ENCODE data around the gene ZNF26. TPM values are rescaled to one million over a fixed set of nuclear protein-coding genes. Genes with fewer than 3 reads are reported as not detected.

Gene ZNF26, protein sequence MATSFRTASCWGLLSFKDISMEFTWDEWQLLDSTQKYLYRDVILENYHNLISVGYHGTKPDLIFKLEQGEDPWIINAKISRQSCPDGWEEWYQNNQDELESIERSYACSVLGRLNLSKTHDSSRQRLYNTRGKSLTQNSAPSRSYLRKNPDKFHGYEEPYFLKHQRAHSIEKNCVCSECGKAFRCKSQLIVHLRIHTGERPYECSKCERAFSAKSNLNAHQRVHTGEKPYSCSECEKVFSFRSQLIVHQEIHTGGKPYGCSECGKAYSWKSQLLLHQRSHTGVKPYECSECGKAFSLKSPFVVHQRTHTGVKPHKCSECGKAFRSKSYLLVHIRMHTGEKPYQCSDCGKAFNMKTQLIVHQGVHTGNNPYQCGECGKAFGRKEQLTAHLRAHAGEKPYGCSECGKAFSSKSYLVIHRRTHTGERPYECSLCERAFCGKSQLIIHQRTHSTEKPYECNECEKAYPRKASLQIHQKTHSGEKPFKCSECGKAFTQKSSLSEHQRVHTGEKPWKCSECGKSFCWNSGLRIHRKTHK
- total RNA-seq: 11.7 and 15.8 TPM in 2 replicates

DNA sequence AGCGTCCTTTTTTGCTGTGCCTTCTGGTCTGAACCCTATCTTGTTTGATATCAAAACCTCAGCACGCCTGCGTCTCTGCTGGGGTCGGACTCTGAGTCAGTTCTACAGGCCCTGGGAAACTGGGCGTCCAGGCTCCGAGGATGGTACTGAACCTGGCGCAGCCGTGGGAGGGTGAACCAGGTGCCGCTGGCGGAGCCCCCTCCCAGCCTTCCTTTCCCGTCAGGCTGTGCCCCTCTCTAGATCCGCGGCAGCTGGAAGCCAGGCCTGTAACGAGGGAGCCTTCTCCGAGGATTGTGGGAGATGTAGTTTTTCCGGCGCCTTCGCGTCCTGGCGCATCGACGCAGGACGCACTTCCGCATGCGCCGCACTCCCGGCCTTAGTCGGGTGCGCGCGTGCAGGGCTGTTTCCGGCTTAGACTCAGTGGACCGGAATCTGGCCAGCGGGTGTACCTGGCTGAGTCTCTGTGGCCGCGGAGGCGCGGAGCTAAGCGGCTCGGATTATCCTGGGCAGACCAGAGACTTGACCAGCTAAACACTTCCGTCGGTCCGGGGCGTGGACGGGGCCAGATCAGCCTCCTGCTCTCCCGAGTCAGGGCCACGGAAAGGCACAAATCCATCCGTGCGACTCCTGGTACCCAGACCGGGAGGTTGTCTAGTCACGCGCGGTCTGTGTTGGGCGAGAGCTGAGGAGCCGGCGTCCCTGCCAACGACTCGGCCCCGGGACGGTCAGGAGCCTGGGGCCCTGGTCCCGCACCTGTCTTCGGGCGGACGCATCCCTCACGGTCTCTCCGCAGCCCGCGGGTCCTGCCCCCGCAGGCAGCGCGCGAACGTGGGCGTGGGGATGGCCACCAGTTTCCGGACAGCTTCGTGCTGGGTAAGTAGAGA lies at the start of gene ZNF26:
Gene ZNF26 (plus strand): TSS at position 367 of the 884 bp plus-strand sequence. CDS start 474 bp downstream, at position 841.

DNA sequence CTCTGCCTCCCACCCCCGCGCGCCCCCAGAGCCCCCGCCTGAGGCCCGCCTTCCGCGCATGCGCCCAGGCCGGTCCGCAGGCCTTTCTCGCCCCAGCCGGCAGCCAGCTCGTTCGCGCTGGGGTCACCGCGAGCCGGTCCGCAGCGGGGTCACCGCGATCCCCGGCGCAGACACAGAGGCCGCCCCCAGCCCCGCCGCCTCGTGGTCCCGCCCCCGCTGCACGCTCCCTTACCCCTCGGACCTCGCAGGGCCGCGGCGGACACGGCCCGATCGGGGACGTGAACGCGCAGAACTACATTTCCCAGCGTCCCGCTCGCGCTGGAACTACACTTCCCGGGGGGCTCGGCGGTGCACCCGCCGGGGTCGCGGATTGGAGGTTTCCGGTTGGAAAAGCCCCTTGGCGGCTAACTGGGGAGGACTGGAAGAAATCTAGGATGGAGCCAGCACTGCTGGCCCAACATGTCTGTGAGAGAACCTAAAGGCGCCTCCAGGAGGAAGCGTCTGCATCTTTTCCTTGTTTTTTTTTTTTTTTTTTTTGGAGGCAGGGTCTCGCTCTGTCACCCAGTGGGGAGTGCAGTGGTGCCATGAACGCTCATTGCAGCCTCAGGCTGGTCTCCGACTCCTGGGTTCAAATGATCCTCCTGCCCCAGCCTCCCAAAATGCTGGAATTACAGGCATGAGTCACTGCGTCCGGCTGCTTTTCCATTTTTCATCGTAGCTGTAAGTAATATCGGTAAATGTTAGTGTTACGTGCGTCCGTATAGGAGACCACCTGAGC lies 30.0 kb upstream of the ZNF26 start, which contains the start of gene ZNF605:
Gene ZNF605 (minus strand): TSS at position 296 of the 778 bp plus-strand sequence. CDS start 10,671 bp downstream, outside the sequence.

DNA sequence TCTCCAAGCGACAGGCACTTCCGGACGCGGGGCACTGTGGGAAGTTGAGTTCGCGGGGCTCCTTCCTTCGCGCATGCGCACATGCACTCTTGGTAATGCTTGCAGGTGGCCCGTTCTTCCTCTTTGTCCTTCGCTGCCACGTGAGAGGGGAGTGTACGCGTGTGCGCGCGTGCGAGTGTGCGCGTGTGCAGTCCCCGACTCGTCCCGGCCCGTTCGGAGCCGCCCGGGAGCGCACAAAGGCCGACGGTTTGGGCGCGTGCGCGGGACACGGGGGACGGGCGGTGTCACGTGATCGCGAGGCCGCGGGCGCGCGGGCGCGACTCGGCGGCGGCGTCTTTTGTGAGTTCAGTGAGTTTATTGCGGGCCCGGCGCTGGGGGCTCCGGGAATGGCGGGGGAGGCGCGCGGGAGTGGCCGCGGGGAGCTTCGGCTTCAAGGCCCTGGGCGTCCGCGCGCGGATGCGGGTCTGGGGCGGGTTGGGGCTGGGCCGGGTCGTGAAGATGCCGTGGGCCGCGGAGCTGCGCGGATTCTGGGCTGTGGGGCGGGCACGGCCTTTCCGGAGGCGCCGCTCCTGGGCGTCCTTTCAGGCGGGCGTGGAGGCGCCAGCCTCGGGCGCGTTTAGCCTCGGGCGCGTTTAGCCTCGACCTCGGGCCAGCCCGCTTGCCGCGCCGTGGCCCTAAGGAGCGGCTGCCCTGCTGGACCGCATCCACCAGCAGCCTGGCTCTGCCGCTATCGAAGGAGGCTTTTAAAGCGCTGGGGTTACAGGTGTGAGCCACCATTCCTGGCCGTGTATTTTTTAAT lies 51.2 kb downstream of the ZNF26 start, which contains the start of gene ZNF84:
Gene ZNF84 (plus strand): TSS at position 303 of the 799 bp plus-strand sequence. CDS start 3,959 bp downstream, outside the sequence.

Small RNA genes within 50 kb of the gene (small RNA-seq; reads per million reads assigned to genes)
- not detected for gene RNU4ATAC12P

Other genes with a start within 250 kb of the ZNF26 start
- gene ANKLE2, start 224.5 kb upstream of the ZNF26 start, total RNA-seq: 102 and 108 TPM in 2 replicates
- gene GOLGA3, start 157.5 kb upstream of the ZNF26 start, total RNA-seq: 101 and 102 TPM in 2 replicates
- gene CHFR, start 98.8 kb upstream of the ZNF26 start, total RNA-seq: 52.0 and 55.9 TPM in 2 replicates
- 13.4 and 17.0 TPM in 2 replicates for gene ZNF605, start 30.1 kb upstream of the ZNF26 start, total RNA-seq
- 34.2 and 43.8 TPM in 2 replicates for gene ZNF84, start 51.1 kb downstream of the ZNF26 start, total RNA-seq
- gene ZNF140, start 94.6 kb downstream of the ZNF26 start, total RNA-seq: 20.8 and 23.0 TPM in 2 replicates
- 1.5 and 2.0 TPM in 2 replicates for gene ZNF891, start 143.9 kb downstream of the ZNF26 start, total RNA-seq
- 4.9 and 7.8 TPM in 2 replicates for gene ZNF10, start 144.3 kb downstream of the ZNF26 start, total RNA-seq
- 22.8 and 23.4 TPM in 2 replicates for gene ZNF268, start 195.1 kb downstream of the ZNF26 start, total RNA-seq
- gene ANHX, start 249.5 kb downstream of the ZNF26 start, total RNA-seq: not detected in 2 replicates

All from thoracic aorta endothelial cell (primary cell).